Activated CD8-positive, alpha-beta memory T cell treated with anti-CD3 and anti-CD28 coated beads, Interleukin-2, amount 50 U/mL, for 1 hour (primary cell): ENCODE results near the gene TNK2.
A peak's percentile ranks its signal among the peaks of the same experiment; 100 is the strongest.
"Not testable (repeated sequence)": the region's sequence is repeated elsewhere in the genome, so short reads cannot be mapped to it uniquely, and the experiment has no call there.

Experiments used
- DNase-seq: peaks from one replicate; pipeline ENCODE4 v3.0.0-alpha.2; 2020; ENCODE audit errors: extremely low read depth

Gene TNK2

GRCh38 chr3:195907934-195908693 lies at the start of gene TNK2:
Gene TNK2 (minus strand): TSS chr3:195908551. CDS start chr3:195888588, 19,963 bp downstream.
- DNase-seq, result peak; percentile 29

DNA sequence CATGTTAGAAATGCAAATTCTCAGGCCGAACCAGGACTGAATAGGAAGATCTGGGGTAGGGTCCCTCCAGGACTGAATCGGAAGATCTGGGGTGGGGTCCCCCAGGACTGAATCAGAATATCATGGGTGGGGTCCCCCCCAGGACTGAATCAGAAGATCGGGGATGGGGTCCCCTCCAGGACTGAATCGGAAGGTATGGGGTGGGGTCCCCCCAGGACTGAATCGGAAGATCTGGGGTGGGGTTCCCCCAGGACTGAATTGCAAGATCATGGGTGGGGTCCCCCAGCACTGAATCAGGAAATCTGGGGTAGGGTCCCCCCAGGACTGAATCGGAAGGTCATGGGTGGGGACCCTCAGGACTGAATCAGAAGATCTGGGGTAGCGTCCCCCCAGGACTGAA lies 48.2 kb upstream of the TNK2 start:
- no peak for DNase-seq

GRCh38 chr3:195955416-195955841 lies 47.1 kb upstream of the TNK2 start:
- DNase-seq, result not testable (repeated sequence)

DNA sequence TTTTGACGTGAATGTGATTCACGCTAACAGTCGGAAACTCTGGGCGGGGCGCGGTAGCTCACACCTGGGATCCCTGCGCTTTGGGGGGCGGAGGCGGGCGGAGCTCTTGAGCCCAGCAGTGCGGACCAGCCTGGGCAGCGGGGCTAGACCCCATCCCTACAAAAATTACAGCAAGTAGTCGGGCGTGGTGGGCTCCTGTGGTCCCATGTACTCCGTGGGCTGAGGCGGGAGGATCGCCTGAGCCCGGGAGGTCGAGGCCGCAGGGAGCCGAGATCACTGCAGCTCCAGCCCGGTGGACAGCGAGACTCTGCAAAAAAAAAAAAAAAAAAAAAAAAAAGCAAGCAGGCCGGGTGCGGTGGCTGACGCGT lies 46.4 kb upstream of the TNK2 start:
- not testable (repeated sequence) for DNase-seq

DNA sequence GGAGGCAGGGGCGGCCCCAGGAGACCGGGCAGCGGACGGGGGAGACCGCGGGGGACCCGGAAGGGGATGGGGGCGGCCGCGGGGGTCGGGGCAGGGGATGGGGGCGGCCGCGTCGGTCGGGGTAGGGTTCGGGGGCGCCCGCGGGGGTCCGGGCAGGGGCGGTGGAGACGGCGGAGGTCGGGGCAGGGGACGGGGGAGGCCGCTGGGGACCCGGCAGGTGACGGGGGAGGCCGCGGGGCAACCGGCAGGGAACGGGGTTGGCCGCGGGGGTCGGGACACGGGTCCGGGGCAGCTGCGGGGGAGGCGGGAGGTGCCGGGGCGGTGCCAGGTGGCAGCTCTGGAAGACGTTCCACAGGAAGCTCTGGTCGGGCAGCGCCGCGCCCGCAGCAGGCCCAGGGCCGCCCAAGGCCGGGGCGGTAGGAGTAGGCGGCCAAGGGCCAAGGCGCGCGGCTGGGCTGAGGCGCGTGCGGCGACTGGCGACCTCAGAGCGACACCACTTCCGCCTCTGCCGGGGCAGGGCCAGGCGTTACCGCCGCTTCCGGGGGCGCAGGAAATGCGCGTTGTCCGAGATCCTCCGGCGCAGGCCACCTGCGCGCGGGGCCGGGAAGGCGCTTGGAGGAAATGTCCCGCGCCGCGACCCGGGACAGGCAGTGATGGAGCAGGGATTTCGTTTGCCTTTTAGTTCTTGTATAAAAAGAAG lies 45.9 kb upstream of the TNK2 start:
- DNase-seq, result not testable (repeated sequence)

GRCh38 chr3:195952590-195952989 lies 44.2 kb upstream of the TNK2 start:
- not testable (repeated sequence) for DNase-seq

GRCh38 chr3:195951443-195952177 lies 43.3 kb upstream of the TNK2 start:
- not testable (repeated sequence) for DNase-seq

GRCh38 chr3:195950731-195951130 lies 42.4 kb upstream of the TNK2 start:
- DNase-seq, result not testable (repeated sequence)

GRCh38 chr3:195950164-195950563 lies 41.8 kb upstream of the TNK2 start:
- not testable (repeated sequence) for DNase-seq

- not testable (repeated sequence) for DNase-seq
Measured at GRCh38 chr3:195946910-195947699, 38.8 kb upstream of the TNK2 start.

DNA sequence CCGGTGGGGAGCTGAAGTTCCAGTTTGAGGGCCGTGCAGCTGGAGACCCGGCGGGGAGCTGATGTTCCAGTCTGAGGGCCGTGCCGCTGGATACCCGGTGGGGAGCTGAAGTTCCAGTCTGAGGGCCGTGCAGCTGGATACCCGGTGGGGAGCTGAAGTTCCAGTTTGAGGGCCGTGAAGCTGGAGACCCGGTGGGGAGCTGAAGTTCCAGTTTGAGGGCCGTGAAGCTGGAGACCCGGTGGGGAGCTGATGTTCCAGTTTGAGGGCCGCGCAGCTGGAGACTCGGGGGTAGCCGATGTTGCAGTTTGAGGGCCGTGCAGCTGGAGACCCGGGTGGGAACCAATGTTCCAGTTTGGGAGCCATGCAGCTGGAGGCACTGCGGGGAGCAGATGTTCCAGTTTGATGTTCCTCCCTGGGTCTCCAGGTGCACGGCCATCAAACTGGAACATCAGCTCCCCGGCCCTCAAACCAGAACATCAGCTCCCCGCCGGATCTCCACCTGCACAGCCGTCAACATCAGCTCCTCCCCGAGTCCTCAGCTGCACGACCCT lies 33.0 kb upstream of the TNK2 start:
- DNase-seq, result not testable (repeated sequence)

DNA sequence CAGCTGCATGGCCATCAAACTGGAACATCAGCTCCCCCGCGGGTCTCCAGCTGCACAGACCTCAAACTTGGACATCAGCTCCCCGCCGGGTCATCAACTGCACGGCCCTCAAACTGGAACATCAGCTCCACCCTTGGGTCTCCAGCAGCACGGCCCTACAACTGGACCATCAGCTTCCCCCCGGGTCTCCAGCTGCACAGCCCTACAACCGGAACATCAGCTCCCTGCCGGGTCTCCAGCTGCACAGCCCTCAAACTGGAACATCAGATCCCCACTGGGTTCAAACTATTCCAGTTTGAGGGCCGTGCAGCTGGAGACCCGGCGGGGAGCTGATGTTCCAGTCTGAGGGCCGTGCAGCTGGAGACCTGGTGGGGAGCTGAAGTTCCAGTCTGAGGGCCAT lies 32.5 kb upstream of the TNK2 start:
- DNase-seq, result not testable (repeated sequence)

- not testable (repeated sequence) for DNase-seq
Measured at GRCh38 chr3:195939526-195940470, 31.4 kb upstream of the TNK2 start.

DNA sequence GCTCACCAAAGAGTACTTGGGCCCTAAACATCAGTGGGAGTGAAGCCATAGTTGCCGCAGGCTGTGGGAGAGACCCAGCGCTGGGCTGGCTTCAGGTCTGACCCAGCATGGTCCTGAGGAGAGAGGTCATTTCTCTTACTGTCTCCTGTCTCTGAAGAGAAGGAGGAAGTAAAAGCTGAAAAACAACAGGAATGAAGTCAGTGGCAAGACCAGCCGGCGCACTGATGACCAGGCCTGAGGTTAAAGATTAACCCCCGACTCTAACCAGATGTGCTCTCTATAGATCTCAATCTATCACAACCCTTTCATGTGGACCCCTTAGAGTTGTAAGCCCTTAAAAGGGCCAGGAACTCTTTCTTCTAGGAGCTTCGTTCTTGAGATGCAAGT lies 24.7 kb upstream of the TNK2 start:
- not testable (repeated sequence) for DNase-seq

DNA sequence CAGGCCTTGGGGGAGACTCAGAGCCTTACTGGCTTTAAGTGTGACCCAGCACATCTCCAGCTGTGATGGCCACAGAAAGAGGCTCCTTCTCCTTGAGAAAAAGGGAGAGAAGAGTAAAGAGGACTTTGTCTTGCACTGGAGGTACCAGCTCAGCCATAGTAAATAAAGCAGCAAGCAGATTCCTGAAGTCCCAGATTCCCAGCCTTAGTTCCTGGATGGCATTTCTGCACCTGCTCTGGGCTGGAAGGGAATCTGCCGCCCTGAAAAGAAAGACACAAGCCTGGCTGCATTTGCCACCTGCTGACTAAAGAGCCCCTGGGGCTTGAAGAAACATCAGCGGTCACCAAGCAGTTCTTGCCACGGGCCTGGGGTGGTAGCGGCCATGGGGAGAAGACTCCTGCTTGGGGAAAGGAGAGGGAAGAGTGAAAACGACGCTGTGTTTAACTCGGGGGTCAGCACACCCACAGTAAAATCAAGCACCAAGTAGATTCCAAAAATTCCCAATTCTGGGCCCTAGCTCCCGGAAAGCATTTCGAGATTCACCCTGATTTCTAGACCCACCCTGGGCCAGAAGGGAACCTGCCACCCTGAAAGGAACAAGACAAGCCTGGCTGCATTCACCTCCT lies 24.2 kb upstream of the TNK2 start:
- no peak for DNase-seq

DNA sequence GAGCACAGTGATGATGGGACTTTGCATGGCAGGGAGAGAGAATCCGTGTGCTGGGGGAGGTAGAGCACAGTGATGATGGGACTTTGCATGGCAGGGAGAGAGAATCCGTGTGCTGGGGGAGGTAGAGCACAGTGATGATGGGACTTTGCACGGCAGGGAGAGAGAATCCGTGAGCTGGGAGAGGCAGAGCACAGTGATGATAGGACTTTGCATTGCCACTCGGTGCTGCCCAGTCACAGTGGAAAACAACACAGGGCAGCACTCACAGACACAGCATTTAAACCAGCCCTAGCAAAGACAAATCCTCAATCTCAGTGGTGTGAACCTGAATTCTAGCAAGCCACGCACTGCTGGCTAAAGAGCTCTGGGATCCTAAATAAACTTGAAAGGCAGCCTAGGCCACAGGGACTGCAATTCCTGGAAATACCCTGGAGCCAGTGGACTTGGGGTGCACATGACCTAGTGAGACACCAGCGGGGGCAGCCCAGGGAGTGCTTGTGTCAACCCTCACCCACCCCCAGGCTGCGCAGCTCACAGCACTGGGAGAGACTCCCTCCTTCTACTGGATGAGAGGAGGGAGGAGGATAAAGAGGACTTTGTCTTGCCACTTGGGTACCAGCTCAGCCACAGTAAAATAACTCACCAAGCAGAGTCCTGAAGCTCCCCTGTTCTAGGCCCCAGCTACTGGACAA lies 23.4 kb upstream of the TNK2 start:
- no peak for DNase-seq

DNA sequence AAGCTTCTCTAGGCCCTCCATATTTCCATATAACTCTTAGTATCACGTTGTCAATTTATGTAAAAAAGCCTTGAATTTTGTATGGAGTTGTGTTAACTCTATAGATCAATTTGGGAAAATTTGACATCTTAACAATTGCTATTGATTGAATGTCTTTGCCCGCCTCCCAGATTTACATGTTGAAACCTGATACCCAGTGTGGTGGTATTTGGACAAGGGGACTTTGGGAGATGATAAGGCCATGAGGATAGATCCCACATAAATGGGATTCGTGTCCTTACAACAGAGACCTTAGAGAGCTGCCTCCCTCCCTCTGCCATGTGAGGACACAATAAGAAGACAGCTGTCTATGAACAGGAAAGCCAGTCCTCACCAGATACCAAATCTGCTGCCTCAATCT lies 21.1 kb upstream of the TNK2 start:
- no peak for DNase-seq

DNA sequence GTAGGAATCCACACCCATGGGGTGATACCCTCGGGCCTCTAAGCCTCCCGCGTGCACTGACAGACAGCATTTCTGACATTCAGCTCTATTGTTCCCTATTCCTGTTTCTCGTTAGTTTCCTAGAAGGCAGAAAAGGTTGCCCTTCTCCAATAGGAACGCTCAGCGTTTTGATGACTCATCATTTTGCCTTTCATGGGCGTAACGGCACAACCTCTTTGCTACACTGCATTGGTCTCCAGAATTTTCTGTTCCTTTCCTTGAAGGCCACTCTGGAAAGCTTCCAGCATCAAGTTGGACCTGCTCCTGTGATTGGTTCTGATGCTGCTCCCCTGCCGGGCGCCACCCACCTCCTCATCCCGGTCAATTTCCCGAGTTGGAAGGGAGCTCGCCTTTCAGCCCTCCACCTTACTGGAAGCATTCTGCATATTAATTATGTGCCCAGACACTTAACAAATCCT lies 13.0 kb upstream of the TNK2 start:
- DNase-seq, result no peak

DNA sequence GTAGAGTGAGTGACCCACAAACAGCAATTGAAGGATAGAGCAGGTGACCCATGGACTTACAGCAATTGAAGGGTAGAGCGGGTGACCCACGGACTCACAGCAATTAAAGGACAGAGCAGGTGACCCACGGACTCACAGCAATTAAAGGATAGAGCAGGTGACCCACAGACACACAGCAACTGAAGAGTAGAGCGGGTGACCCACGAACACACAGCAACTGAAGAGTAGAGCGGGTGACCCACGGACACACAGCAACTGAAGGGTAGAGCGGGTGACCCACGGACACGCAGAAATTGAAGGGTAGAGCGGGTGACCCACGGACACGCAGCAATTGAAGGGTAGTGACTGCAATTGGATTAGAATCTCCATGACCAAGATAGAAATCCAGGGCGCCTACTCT lies 9.8 kb upstream of the TNK2 start:
- DNase-seq, result no peak
